NCI-H1105 treated with DMSO at 0.1 percent for 48 hours (cell line): ENCODE data around the gene EIF2B4.

Experiments used
- DNase-seq: peaks from one replicate; lab custom pipeline; 2025; lab: John Stamatoyannopoulos, UW

Gene EIF2B4

GRCh38 chr2:27370026-27370815, at the start of gene EIF2B4, which contains the start of gene SNX17:
Gene EIF2B4, minus strand, starts transcription at chr2:27370338. Its CDS starts 24 bp downstream, at chr2:27370314.
Gene SNX17, plus strand, starts transcription at chr2:27370616. Its CDS starts 128 bp downstream, at chr2:27370744.
- peak; percentile 97 for DNase-seq

- DNase-seq: no peak
These were observed 46.0 kb upstream of the EIF2B4 start for GRCh38 chr2:27416151-27416550.

- no peak for DNase-seq
These were observed 42.4 kb upstream of the EIF2B4 start for GRCh38 chr2:27412419-27413152.

- peak; percentile 88 for DNase-seq
These were observed 39.4 kb upstream of the EIF2B4 start, which contains the start of gene PPM1G for GRCh38 chr2:27409321-27410073. Gene PPM1G, minus strand, starts transcription at chr2:27409591. Its CDS starts 169 bp downstream, at chr2:27409422.

DNA sequence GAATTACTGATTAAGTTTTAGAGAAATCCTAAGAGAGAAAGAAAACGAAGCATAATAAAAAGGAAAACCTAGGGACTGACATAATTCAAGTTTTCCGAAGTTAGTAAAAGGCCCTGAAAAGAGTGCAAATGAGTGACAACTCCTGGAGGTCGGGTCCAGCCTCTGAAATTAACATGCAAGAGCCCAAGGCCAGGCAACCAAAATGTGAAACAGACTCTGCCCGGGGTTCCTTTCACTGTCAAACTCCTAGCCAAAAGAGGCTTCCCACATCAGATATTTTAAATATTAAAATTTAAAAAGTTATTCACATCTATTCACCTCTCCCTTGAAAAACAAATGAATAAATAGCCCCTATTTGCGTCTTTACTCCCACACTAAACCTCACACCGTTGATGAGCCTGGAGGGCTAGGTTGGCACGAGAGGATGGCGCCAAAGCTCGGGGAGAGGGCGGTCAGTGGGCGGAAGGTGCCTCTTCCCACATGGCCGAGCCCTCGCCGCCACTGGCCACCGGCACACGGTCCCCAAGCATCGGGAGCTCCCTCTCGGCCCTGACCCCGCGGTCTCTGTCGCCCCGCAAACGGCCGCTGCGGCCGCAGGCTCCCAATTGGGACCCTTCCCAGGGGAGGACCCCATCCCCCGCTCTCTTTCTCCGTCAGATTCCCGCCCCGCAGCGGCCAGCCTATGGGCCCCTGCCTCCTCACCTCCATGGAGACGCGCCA, 38.6 kb upstream of the EIF2B4 start:
- no peak for DNase-seq

DNA sequence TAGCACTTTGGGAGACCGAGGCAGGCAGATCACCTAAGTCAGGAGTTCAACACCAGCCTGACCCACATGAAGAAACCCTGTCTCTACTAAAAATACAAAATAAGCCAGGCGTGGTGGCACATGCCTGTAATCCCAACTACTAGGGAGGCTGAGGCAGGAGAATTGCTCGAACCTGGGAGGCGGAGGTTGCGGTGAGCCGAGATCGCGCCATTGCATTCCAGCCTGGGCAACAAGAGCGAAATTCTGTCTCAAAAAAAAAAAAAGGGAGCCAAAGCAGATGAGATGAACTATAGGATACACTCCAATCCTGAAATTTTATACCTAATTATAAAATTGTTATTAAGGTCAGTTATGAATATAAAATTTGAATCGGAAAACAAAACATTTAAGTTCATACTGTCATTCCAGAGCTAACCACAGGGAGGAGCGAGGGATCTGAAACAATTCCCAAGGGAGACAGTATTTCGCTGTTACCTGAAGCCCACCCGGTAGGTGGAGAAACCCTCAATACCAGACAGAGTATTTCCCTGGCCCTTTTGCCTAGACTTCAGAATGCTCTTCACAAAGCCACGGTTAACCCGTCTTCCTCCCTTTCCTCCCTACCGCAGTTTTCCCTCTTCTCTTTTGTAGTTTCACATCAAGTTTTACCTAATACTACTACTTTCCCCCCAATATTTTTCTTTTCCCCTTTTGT, 37.8 kb upstream of the EIF2B4 start:
- peak; percentile 73 for DNase-seq

- DNase-seq: no peak
These were observed 30.4 kb upstream of the EIF2B4 start for GRCh38 chr2:27400348-27401135.

DNA sequence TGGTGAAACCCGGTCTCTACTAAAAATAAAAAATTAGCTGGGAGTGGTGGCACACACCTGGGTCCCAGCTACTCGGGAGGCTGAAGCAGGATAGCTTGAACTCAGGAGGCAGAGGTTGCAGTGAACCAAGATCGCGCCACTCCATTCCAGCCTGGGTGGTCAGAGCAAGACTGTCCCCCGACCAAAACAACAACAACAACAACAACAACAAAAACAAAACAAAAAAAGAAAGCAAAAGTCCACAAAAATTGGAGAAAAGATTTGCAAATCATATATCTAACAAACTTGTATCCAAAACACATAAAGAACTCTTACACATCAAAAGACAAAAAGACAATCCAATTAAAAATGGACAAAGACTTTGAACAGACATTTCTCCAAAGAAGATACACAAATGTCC, 28.8 kb upstream of the EIF2B4 start:
- no peak for DNase-seq

DNA sequence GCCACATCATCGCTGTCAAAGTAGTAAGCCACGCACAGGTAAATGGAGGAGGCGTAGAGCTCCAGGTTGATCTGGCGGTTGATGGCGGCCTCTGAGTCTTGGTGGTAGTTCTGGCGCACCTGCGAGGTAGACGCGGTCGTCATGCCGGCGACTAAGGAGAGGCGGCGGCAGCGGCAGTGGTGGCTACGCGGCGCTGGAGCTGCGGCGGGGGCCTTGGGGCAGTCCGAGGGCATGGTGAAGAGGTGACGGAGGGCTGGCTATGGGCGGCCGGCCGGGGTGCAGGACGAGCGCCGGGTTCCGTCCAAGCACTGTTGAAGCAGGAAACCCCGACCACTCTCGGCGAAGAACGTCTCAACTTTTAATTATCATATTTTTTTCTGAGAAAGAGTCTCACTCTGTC, 23.1 kb upstream of the EIF2B4 start:
- no peak for DNase-seq

DNA sequence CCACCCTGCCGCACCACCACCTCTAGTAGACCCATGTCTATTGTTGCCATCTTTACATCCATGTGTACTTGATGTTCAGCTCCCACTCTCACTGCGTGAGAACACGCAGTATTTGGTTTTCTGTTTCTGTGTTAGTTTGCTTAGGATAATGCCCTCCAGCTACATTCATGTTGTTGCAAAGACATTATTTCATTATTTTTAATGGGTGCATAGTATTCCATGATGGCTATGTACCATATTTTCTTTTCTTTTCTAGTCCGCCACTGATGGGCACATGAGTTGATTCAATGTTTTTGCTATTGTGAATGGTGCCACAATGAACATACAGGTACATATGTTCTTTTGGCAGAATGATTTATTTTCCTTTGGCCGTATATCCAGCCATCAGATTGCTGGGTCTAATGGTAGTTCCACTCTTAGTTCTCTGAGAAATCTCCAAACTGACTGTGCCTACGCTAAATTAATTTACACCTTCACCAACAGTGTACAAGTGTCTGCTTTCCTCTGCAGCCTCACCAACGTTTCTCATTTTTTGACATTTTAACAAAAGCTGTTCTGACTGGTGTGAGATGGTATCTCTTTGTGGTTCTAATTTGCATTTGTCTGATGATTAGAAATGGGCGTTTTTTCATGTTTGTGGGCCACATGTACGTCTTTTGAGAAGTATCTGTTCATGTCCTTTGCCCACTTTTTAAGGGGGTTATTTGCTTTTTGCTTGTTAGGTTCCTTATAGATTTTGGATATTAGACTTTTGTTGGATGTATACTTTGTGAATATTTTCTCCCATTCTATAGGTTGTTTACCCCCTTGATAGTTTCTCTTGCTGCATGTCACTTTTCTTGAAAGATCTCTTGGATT, 20.9 kb upstream of the EIF2B4 start:
- DNase-seq: no peak

DNA sequence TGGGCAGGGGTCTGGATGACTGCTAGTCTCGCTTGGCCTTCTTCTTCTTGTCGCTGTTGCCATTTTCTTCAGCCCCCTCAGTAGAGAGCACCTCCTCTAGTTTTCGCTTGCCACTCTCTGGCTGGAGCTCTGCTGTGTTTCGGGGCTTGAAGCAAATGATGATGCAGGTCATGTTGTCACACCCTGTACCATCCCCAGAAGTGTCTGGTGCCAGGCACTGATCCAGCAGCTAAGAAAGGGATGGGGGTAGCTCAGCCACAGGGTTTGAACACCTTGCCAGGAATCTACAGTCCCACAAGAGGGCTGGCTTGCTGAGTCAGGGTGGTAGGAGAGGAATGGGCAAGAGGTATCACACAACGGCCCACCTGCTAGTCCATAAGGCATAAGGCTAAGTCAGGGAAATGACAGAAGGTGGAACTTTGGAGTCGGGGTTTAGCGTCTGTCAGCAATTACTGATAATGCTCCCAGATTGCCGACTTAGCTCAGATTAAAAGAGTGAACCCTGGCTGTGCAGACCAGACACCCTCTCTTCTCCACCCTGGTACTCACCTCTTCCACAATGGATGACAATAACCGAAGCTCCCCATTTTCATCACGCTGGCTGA, 11.5 kb upstream of the EIF2B4 start:
- DNase-seq: no peak

GRCh38 chr2:27380626-27381545, 10.7 kb upstream of the EIF2B4 start, which contains the start of gene ZNF513:
Gene ZNF513, minus strand, starts transcription at chr2:27380734. Its CDS starts 208 bp downstream, at chr2:27380526.
- DNase-seq: peak; percentile 95

- DNase-seq: peak; percentile 54
These were observed 9.9 kb upstream of the EIF2B4 start for GRCh38 chr2:27379836-27380625.

- no peak for DNase-seq
These were observed 9.3 kb upstream of the EIF2B4 start for GRCh38 chr2:27379383-27379835.

GRCh38 chr2:27378809-27379290, 8.7 kb upstream of the EIF2B4 start:
- DNase-seq: no peak

DNA sequence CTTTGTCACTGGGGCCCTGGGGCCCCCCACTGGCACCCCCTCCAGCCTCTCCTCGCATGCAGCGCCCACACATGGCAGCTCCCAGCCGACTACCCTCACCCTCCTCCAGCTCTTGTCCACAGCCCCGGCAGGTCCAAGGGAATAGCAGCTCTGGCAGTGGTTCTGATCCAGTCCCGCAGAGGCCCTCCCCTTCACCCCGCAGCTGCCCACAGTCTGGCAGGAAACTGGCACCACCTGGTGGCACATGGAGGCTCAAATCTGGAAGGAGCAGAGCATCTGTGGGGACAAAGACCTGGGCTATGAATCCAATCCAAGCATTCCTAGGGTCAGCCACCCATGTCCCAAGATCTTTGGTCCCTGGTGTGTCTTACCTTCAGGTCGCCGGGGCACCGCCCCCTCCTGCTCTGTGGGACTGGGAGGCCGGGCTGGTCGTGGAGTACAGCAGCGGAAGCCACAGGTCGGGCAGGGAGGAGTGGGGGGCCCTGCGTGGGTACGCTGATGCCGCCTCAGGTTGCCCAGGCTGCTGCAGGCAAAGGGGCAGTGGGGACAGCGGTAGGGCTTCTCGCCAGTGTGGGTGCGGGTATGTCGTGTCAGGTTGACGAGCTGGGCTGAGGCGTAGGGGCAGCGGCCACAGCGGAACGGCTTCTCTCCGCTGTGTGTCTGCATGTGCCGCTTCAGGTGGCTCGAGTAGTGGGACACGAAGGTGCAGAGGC, 8.1 kb upstream of the EIF2B4 start:
- no peak for DNase-seq
